ENCODE measurements around the gene CREBRF.
A peak's percentile ranks its signal among the peaks of the same experiment; 100 is the strongest.

The CREBRF gene

DNA sequence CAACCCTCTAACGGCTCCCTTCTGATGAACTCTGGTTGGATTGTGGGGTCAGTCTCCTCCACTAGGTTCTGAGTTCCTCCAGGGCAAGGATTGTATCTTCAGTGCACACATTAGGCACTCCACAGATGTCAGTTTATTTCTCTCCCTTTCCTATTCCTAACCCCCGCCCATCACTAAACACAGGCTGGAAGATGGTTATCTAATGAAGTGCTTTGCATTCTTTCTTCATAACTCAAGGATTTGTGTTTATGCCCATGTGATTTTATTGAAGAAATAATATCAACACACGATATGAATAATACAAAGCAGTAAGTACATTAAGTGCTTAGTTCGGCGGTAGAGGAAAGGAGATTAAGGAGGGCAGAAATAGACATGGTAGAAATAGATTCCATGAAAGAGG lies 4.4 kb upstream of the CREBRF start:
- ATAC-seq (ENCODE audit: low read depth) (no peak), DNase-seq (ENCODE audit: low spot score) (no peak)
- Histone ChIP-seq H3K36me3 (ENCODE audit: low read depth) (no peaks in the 10 kb centered on the region), H3K27me3 (ENCODE audit: insufficient read depth, poor library complexity, severe bottlenecking) (no peaks in the 10 kb centered on the region), H3K4me3 (ENCODE audit: severe bottlenecking) (no peak overlapping the region), H3K9me3 (ENCODE audit: severe bottlenecking) (no peaks in the 10 kb centered on the region), H3K27ac (ENCODE audit: poor library complexity, severe bottlenecking) (no peak overlapping the region), H3K4me1 (ENCODE audit: insufficient read depth, poor library complexity, severe bottlenecking) (peaks cover 3% of the 10 kb centered on the region)
- TF ChIP-seq, protein P1, sequence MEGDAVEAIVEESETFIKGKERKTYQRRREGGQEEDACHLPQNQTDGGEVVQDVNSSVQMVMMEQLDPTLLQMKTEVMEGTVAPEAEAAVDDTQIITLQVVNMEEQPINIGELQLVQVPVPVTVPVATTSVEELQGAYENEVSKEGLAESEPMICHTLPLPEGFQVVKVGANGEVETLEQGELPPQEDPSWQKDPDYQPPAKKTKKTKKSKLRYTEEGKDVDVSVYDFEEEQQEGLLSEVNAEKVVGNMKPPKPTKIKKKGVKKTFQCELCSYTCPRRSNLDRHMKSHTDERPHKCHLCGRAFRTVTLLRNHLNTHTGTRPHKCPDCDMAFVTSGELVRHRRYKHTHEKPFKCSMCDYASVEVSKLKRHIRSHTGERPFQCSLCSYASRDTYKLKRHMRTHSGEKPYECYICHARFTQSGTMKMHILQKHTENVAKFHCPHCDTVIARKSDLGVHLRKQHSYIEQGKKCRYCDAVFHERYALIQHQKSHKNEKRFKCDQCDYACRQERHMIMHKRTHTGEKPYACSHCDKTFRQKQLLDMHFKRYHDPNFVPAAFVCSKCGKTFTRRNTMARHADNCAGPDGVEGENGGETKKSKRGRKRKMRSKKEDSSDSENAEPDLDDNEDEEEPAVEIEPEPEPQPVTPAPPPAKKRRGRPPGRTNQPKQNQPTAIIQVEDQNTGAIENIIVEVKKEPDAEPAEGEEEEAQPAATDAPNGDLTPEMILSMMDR (IDR thresholded peaks at IDR 0.05; ENCODE audit: poor library complexity, severe bottlenecking): no peak

DNA sequence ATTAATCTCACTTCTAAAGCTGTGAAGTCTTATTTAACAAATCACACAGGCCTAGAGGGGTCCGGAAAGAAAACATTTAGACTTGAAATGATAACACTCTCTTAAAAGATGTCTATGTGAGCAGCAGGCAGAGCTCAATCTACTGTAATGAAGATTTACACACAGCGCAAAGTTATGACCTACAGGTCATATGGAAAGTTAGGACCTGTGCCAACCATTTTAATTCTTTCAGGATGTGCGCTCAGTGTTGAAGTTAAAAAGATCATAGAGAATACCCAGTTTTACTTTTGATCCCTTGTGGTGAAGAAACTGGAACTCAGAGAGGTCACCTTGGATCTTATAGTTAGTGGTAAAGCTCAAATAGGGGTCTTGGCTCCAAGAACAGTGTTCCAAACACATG lies 3.1 kb upstream of the CREBRF start:
- H3K27me3 ChIP-seq (ENCODE audit: insufficient read depth, poor library complexity, severe bottlenecking): no peaks in the 10 kb centered on the region
- no peak for DNase-seq (ENCODE audit: low spot score)
- TF ChIP-seq, protein P1 (IDR thresholded peaks at IDR 0.05; ENCODE audit: poor library complexity, severe bottlenecking): no peak
- H3K4me1 ChIP-seq (ENCODE audit: insufficient read depth, poor library complexity, severe bottlenecking): peaks cover 6% of the 10 kb centered on the region
- no peak overlapping the region for H3K4me3 ChIP-seq (ENCODE audit: severe bottlenecking)
- ATAC-seq (ENCODE audit: low read depth): no peak
- H3K27ac ChIP-seq (ENCODE audit: poor library complexity, severe bottlenecking): no peak overlapping the region
- H3K36me3 ChIP-seq (ENCODE audit: low read depth): no peaks in the 10 kb centered on the region
- H3K9me3 ChIP-seq (ENCODE audit: severe bottlenecking): no peaks in the 10 kb centered on the region

DNA sequence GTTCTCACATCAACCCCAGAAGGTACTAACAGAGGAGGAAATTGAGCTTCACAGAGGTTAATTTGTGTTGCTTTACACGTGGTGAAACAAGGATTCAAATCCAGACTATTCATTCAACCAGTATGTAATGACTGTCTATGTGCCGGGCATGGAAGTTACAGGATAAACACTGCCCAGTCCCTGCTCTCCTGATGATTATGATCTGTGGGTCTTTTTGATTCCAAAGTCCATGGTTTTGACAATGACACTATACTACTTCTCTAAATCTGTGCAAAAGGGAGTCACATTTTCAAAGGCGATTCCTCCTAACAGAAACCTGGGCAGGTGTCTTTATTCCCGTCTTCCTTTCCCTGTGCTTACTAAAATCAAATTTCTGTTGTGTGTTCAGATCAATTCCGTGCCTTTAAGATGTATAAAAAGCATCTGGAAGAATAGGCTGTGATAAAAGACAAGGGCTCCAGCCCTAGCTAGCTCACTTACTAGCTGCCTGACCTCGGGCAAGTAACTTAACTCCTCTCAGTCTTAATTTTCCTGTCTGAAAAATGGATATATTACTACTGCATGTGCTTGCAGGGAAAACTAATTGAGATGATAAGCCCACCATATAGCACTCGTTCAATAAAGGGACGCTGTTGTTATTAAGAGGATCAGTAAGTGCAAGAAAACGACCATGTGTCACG lies 970 bp upstream of the CREBRF start:
- H3K36me3 ChIP-seq (ENCODE audit: low read depth): no peaks in the 10 kb centered on the region
- no peaks in the 10 kb centered on the region for H3K9me3 ChIP-seq (ENCODE audit: severe bottlenecking)
- TF ChIP-seq, protein P1 (IDR thresholded peaks at IDR 0.05; ENCODE audit: poor library complexity, severe bottlenecking): no peak
- DNase-seq (ENCODE audit: low spot score): no peak
- H3K27me3 ChIP-seq (ENCODE audit: insufficient read depth, poor library complexity, severe bottlenecking): no peaks in the 10 kb centered on the region
- no peak for ATAC-seq (ENCODE audit: low read depth)
- H3K27ac ChIP-seq (ENCODE audit: poor library complexity, severe bottlenecking): no peak overlapping the region
- peaks cover 8% of the 10 kb centered on the region for H3K4me1 ChIP-seq (ENCODE audit: insufficient read depth, poor library complexity, severe bottlenecking)
- H3K4me3 ChIP-seq (ENCODE audit: severe bottlenecking): peak overlapping the region; percentile 84

DNA sequence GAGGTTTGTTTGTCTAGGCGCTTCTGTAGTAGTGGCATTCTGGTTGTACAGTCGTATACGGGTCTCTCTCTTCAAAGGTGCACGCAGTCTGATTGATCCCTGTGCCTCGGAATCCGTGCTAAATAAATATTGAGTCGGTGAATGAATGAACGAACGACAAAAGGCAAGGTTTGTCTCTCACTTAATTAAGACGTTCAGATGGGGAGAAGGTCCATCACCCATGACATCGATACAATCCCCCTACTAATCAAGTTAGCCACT lies 500 bp upstream of the CREBRF start:
- Histone ChIP-seq H3K4me3 (ENCODE audit: severe bottlenecking) (peak overlapping the region; percentile 84), H3K4me1 (ENCODE audit: insufficient read depth, poor library complexity, severe bottlenecking) (peaks cover 8% of the 10 kb centered on the region), H3K36me3 (ENCODE audit: low read depth) (no peaks in the 10 kb centered on the region), H3K27me3 (ENCODE audit: insufficient read depth, poor library complexity, severe bottlenecking) (no peaks in the 10 kb centered on the region), H3K9me3 (ENCODE audit: severe bottlenecking) (no peaks in the 10 kb centered on the region), H3K27ac (ENCODE audit: poor library complexity, severe bottlenecking) (no peak overlapping the region)
- no peak for ATAC-seq (ENCODE audit: low read depth)
- TF ChIP-seq, protein P1 (IDR thresholded peaks at IDR 0.05; ENCODE audit: poor library complexity, severe bottlenecking): no peak
- no peak for DNase-seq (ENCODE audit: low spot score)

DNA sequence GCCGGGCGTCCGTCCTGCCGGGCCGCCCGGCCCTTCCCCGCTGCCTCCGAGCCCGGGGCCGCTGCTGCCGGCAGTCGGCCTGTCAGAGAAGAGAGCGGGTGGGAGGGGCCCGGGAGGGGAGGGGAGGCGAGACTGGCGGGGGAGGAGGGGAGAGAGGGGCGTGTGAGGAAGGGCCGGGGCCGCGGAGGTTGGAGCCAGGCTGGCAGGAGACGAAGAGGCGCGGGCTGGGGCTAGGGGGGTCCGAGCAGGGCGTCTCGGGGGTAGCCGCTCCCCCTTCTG lies 570 bp downstream of the CREBRF start:
- ATAC-seq (ENCODE audit: low read depth) (peak; percentile 49), DNase-seq (ENCODE audit: low spot score) (no peak)
- Histone ChIP-seq H3K27me3 (ENCODE audit: insufficient read depth, poor library complexity, severe bottlenecking) (no peaks in the 10 kb centered on the region), H3K27ac (ENCODE audit: poor library complexity, severe bottlenecking) (peak overlapping the region; percentile 77), H3K4me3 (ENCODE audit: severe bottlenecking) (peak overlapping the region; percentile 84), H3K9me3 (ENCODE audit: severe bottlenecking) (no peaks in the 10 kb centered on the region), H3K4me1 (ENCODE audit: insufficient read depth, poor library complexity, severe bottlenecking) (peaks cover 8% of the 10 kb centered on the region), H3K36me3 (ENCODE audit: low read depth) (no peaks in the 10 kb centered on the region)
- TF ChIP-seq, protein P1 (IDR thresholded peaks at IDR 0.05; ENCODE audit: poor library complexity, severe bottlenecking): no peak
